HG03060 (cell line): Measurements from ENCODE around the gene TMC8.
"Not testable (repeated sequence)": the region's sequence is repeated elsewhere in the genome, so short reads cannot be mapped to it uniquely, and the experiment has no call there.

Experiments
- ATAC-seq: cut with Tn5 transposase; IDR thresholded peaks from one replicate; pipeline ENCODE4 v1.9.1; 2021; ENCODE audit warnings: low read depth, moderate number of reproducible peaks; ENCODE audit not compliant: unreplicated experiment

The TMC8 gene

DNA sequence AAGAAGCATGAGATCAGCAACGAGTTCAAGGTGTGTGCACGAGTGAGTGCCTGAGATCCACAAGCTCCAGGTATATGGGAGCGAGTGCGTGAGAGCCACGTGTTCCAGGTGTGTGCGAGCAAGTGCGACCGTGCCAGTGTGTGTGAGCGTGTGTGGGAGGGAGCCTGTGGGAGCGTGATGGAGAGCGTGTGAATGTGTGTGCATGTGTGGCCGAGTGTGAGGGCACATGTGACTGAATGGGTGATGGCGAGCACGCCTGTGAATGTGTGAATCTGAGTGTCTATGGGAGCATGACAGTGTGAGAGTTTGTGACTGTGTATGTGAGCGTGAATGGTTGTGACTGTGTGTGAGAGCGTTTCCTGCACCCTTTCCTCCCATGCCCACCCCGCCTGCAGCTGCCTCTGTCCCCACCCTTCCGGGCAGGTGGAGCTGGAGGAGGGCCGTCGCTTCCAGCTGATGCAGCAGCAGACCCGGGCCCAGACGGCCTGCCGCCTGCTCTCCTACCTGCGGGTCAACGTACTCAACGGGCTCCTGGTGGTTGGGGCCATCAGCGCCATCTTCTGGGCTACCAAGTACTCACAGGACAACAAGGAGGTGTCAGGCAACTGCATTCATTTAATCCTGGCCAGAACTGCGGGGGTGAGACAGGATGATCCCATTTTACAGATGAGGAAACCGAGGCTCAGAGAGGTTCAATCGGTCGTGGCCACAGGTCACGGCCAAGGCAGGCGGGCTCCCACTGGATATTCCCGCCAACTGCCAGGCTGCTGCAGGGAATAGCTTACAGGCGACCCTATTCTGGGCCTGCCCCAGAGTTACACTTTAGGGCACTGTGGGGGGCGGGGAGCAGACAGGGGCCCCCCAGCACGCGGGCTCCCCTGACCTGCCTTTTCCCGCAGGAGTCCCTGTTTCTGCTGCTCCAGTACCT, 3.7 kb downstream of the TMC8 start:
- no peak for ATAC-seq

DNA sequence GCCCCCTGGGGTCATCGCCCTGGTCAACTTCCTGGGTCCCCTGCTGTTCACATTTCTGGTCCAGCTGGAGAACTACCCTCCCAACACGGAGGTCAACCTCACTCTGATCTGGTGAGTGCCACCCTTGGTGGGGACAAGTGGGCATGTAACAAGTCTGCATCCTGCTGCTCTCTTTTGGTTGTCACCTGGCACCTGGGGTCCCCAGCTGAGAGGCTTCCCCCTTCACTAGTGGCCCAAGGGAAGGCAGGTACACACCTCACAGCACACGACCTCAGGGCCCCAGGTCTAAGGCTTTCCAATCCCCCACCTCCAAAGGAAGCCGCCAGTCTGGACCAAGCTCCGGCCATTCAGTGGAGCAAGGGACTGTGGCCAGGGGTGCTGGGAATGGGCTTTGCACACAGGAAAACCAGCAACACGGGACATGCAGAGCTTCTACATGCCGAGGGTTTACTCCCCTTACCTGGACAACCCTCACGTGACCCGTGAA, 4.4 kb downstream of the TMC8 start:
- no peak for ATAC-seq

DNA sequence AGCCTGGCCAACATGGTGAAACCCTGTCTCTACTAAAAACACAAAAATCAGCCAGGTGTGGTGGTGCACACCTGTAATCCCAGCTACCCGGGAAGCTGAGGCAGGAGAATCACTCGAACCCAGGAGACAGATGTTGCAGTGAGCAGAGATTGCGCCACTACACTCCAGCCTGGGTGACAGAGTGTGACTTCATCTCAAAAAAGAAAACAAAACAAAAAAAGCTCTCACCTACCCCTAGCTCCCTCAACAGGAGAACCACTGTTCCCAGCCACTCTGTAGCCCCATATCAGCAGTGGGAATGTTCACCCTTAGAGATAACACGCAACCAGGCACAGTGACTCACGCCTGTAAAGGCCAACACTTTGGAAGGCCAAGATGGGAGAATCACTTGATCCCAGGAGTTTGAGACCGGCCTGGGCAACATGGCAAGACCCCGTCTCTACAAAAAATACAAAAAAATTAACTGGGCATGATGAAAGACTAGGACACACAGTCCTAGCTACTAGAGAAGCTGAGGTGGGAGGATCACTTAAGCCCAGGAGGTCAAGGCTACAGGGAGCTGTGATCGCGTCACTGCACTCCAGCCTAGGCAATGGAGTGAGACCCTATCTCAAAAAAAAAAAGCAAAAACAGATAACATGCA, 5.4 kb downstream of the TMC8 start:
- no peak for ATAC-seq

DNA sequence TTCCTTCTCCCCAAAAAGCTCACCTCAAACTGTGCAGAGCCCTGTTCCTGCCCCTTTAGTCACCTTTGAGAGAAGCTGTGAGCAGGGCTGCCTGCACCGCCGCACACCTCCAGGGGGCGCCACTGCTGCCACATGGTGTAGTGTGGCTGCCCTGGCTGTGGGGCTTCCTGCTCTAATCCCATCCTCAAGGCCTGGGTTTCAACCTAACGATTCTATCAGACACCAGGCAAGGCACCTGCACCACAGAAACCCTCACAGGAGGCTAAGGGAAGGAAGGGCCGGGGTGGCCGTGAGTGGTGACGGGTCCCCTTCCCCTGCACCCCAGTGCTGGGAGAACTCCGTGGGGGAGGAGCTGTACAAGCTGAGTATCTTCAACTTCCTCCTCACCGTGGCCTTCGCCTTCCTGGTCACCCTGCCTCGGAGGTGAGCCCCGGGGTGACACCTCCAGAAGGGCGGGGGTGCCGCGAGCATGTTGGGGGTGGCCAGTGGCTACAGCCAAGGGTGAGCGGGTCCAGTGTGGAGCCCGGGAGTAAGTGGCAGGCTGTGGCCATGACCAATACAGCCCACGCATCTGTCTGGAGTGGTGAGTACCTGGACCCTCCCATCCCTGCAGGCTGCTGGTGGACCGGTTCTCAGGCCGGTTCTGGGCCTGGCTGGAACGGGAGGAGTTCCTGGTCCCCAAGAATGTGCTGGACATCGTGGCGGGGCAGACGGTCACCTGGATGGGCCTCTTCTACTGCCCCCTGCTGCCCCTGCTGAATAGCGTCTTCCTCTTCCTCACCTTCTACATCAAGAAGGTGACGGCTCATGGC, 7.0 kb downstream of the TMC8 start:
- ATAC-seq = no peak

DNA sequence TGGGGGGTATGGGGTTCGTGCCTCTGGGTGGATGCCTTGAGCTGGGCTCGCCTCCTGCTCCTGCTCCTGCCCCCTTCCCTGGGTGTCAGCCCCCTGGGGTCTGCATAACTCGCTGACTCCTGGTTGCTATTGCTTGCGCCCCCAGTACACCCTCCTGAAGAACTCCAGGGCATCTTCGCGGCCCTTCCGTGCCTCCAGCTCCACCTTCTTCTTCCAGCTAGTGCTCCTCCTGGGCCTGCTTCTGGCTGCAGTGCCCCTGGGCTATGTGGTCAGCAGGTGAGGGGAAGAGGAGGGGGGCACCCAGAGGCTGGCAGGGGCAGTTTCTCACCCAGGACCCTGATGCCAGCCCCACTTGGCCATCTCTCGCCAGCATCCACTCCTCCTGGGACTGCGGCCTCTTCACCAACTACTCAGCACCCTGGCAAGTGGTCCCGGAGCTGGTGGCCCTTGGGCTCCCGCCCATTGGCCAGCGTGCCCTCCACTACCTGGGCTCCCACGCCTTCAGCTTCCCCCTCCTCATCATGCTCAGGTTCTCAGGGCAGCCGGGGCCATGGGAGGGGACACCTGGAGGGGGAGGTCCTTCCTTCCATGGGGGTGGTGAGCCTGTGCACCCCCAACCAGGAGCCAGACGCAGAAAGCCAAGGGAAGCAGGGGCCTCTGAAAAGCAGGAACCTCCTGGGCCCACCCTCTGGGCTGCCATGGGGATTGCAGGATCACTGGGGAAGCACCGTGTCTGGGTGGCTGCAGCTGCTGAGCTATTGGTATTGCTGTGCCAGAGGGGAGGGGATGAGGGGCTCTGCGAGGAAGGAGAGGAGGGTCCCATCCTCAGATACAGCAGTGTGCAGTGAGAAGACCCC, 7.9 kb downstream of the TMC8 start:
- ATAC-seq = no peak

DNA sequence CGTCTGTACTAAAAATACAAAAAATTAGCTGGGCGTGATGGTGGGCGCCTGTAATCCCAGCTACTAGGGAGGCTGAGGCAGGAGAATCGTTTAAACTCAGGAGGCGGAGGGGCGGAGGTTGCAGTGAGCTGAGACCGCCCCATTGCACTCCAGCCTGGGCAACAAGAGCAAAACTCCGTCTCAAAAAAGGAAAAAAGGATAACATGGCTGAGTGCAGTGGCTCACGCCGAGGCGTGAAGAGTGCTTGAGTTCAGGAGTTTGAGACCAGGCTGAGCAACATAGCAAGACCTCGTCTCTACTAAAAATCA, 9.2 kb downstream of the TMC8 start:
- not testable (repeated sequence) for ATAC-seq

DNA sequence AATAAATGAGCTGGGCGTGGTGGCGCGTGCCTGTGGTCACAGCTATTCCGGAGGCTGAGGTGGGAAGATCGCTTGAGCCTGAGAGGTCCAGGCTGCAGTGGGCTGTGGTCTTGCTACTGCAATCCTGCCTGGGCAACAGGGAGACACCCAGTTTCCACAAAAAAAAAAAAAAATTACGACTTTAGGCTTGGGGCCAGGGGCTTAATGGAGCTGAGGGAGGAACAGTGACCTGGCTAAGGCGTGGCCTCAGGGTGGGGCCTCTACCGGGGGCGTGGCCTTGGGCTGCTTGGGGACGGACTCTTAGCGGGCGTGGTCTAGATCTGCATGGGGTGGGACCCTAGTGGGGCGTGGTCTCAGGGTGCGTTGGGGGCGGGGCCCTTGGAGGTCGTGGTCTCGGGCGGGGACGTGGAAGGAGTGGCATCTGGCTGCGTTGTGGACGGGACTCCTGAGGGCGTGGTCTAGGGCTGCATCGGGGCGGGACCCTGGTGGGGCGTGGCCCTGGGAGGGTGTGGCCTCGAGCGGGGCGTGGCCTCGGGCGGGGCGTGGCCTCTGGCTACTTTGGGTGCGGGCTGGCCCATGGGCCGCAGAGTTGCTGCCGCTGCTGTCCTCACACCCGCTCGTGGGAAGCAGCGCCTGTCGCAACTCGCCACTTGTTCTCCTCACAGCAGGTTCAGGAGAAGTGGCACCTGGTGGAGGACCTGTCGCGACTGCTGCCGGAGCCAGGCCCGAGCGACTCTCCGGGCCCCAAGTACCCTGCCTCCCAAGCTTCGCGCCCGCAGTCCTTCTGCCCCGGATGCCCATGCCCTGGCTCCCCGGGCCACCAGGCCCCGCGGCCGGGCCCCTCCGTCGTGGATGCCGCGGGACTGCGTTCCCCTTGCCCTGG, 9.8 kb downstream of the TMC8 start:
- peak; percentile 50 for ATAC-seq

DNA sequence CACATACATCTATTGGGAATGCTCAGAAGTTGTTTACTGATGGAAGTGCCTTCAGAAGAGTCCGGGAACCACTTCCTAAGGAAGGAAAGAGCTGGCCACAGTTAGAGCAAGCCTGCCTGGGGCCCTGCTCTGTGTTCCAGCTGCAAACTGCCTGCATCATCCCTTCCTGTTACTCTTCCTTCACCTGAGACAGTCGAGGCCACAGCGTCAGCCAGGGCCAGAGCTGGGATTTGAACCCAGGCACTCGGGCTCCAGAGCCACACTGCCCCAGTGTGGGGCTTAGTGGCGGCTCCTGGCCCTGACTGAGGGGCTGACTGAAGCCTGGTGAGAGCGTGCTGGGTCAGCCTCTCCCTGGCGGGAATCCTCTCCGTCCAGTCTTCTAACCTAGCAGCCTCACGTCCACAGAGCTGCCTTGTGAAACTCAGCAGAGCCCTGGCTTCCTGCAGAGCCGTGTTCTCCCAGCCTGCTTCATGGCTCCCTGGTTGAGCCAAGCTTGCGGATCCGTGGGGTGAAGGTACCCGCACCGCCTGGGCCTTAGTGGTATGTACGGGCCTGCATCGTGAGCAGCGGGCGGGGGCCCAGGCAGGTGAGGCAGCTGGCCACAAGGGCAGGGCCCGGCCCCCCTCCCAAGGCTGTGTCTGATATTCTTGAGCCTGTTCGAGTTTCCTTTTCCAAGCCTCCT, 11.0 kb downstream of the TMC8 start:
- ATAC-seq = no peak

DNA sequence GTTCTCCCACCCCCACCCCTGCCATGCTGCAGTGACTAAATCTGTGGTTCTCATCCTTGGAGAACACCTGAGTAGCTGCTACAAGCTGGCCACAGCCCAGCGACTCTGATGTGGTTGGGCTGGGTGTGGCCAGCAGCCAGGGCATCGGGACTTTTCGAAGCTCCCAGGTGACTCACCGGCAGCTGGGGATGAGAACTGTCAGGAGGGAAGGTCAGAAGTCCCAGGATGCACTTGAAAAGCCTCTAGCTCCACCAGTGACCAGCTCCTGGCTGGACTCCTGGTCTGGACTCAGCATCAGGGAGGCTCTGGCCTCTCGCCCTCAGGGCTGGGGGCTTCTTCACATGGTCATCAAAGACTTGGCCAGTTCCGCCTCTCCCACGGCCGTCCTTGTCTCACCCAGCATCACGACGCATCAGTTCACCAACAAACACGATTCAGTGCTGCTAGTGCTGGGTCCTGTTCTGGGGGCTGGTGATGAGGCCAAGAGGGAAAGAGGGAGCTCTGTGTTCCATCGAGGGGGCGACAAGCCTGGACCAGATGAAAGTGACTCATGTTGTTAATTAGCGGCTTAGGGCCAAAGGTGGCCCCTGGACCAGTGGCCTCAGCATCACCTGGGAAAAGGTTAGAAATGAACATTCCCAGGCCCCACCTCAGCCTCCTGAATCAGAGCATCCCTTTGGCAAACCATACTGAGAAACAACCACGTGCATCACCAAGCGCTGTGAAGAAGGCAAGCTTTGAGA, 11.7 kb downstream of the TMC8 start:
- ATAC-seq = no peak

DNA sequence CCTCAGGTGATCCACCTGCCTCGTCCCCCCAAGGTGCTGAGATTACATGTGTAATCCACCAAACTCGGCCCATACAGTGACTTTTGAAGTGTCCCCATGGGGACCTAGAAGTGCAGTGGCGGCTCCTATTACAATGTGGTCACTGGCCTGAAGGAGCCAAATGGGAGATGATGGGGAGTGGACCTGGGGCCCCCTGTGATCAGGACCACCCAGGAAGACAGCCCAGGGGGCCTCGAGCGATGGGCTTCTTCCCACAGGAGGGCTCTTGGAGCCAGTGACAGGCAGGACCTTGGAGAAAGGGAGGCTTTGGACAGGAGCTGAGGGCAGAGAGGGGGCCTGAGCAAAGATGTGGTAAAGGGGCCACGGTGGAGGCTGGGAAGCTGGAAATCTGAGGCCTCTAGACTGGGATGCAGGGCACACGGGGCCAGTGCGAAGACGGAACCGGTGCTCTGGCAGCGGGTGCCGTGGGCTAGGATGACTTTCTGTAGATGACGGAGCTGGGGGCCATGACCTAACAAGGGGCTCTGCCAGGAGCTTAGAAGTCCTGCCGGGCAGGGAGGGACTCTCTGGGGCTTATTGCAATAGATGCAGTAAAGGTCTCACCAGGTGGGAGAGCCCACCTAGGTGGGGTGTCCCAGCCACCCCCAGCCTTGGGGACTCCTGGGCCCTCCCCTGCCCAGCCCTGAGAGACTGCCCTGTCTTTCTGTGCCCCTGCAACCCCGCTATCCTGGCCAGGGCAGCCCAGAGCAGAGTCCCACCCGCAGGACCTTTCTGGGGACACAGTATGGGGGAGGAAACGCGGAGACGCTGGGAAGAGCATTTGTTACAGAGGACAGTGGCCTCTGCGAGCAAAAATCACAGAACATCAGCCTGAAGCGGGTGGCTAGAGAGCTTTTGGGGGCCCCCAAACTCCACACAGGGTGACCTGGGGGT, 12.9 kb downstream of the TMC8 start:
- ATAC-seq = no peak

DNA sequence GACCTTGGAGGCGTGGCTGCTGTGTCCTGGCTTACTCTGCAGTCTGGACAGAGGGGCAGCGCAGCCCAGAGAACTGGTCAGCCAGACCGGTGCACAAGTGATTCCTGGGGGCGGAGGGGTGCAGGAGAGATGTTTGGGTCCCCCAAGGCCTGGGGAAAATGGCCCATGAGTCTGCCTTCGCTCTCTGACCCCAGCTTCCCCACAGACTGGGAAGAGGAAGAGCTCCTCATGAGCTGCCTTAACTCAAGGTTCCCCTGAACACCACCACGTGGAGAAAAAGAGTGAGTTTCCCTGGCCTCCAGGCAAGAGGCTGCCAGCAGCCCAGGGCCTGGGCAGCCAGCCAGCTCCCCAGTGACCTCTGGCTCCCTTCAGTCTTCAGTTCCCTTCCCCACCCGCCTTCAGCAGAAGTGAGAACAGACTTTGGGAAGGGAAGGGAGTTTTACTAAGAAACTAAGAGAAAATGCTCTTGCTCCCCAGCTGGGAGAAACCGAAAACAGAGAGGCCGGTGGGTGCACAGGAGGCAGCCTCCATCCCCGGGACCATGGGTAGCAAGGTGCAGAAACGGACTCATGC, 13.7 kb downstream of the TMC8 start:
- ATAC-seq = no peak

DNA sequence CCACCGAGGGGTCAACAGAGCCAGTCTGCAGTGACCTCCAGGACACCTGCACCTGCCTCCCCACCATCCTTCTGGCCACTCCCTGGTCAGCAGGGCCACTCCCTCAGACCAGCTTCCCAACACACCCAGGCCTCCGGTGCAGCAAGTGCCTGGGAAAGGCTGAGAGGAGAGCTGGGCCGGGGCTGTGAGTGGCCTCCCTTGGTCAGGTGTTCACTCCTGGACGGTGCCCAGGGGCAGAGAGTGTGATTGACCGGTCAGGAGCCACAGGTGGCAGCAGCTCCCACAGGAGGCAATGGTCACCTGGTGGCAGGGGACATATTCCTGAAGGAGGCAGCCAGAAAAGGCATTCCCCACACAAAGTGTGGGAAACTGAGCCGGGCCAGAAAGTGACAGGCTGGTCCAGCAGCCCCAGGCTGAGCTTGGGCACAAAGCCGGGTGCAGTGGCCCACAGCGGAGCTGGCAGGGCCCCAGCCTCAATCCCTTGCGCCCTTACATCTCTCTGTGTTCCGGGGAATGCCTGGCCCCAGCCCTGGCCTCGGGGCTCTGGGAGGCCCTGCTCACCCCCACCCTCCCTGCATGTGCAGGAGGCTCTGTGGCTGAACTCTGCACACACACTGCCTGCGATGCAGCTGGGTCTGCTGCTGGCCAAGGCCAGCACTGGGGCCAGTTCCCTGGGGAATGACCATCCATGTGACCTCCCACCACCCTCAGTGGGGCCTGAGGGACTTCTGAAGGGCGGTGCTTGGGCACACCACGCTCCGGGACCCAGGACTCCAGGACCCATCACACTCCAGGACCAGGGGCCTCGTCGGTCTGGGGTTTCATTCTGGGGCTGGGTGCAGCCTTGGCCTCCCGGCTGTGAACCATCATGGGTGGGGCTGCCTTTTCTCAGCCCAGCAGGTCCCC, 14.4 kb downstream of the TMC8 start:
- ATAC-seq = no peak

DNA sequence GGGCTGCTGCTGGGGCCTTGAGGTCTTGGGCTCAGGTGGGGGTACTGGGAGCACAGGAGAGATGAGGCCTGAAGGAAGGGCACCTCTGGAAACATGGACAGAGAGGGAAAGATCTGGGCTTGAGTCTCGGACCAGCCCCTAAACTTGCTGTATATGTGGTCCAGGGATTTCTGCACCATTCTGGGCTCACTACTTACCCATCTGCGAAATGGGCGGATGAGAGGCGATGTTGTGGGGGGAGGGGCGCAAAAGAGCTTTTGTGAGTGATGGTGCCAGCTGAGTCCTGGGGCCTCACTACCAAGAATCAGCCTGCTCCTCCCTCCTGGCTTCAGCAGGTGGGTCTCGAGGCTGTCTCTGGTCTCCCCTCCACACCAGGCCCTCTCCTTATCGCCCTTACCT, 15.9 kb downstream of the TMC8 start:
- ATAC-seq = no peak

DNA sequence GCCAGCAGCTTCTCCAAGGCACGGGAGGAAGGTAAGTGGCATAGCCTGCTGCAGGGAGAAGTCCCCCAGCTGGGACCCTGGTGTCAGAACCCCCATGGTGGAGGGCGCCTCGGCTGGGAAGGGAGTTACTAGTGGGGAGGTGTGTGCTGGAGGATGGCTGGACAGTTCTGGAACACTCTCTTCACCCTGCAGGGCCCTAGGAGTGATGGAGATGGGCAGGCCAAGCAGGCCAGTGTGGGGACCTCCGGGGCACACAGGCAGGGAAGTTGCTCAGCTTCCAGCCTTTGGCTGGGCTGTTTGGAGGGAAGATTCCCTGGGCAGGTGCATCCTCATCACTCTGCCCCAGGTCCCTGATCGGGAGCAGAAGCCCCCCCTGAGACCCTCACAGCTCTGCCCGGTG, 16.3 kb downstream of the TMC8 start:
- no peak for ATAC-seq

DNA sequence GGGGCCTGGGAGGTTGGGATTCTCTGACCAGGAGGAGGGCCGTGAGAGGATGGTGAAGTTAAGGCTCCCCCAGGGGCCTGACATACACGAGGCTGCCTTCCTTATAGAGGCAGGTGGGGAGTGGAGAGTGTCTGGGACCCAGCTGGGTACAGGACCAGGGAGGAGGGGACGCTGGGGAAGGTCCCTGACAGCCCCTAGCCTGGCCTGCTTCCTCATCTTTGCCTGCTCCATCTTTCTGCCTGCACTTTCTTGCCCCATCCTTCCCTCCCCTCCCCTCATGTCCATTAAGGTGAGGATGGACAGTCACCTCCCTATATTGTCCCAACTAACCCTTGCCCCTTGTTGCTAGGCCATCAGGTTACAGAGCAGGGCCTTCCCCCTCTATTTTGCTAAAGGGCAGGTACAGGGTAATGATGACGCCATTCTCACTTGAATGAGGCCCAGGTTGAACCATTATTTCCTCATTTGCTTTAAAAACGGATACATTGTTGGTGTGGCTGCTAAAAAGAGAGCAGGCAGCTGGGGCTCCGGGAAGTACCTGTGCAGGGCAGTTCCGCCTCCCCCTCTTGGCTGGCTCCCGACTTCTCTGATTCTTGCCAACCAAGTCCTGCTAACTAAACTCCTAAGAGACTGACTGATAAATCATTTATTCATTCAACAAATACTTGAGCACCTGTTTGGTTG, 16.9 kb downstream of the TMC8 start:
- peak; percentile 54 for ATAC-seq
